Ishikawa (cell line): Measurements from ENCODE around the gene TBCA.

Source experiments
- CEBPB ChIP-seq: IDR thresholded peaks from 2 replicates; pipeline ENCODE4 v1.6.1; 2012
- CREB1 ChIP-seq: IDR thresholded peaks from 2 replicates; pipeline ENCODE4 v1.6.1; 2012; ENCODE audit warnings: low read depth
- EP300 ChIP-seq: IDR thresholded peaks from 2 replicates; pipeline ENCODE4 v1.6.1; 2012; ENCODE audit warnings: borderline replicate concordance
- NFIC ChIP-seq: IDR thresholded peaks from 2 replicates; pipeline ENCODE4 v1.6.1; 2012
- TAF1 ChIP-seq: IDR thresholded peaks from 2 replicates; pipeline ENCODE4 v1.6.1; 2012; ENCODE audit warnings: low read depth, mild to moderate bottlenecking
- TCF12 ChIP-seq: IDR thresholded peaks from 2 replicates; pipeline ENCODE4 v1.6.1; 2012; ENCODE audit warnings: low read depth
- YY1 ChIP-seq: IDR thresholded peaks from 2 replicates; pipeline ENCODE4 v1.6.1; 2012; ENCODE audit warnings: low read depth
- ZBTB7A ChIP-seq: IDR thresholded peaks from 2 replicates; pipeline ENCODE4 v1.6.1; 2012; ENCODE audit warnings: low read depth
- TF ChIP-seq, protein P1 (sequence below): IDR thresholded peaks from 2 replicates; pipeline ENCODE4 v1.6.1; 2012
- TF ChIP-seq, protein P2 (sequence below): IDR thresholded peaks from 2 replicates; pipeline ENCODE4 v1.6.1; 2012
- TF ChIP-seq, protein P3 (sequence below): IDR thresholded peaks from 2 replicates; pipeline ENCODE4 v1.6.1; 2012; ENCODE audit warnings: low read depth, mild to moderate bottlenecking

GRCh38 chr5:77707791-77708190 lies 68.3 kb downstream of the TBCA start:
- no peak for TF ChIP-seq TCF12
- TF ChIP-seq, protein P1, sequence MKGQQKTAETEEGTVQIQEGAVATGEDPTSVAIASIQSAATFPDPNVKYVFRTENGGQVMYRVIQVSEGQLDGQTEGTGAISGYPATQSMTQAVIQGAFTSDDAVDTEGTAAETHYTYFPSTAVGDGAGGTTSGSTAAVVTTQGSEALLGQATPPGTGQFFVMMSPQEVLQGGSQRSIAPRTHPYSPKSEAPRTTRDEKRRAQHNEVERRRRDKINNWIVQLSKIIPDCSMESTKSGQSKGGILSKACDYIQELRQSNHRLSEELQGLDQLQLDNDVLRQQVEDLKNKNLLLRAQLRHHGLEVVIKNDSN = no peak
- no peak for TF ChIP-seq EP300
- TF ChIP-seq CEBPB = no peak
- TF ChIP-seq, protein P2, sequence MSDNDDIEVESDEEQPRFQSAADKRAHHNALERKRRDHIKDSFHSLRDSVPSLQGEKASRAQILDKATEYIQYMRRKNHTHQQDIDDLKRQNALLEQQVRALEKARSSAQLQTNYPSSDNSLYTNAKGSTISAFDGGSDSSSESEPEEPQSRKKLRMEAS = no peak
- TF ChIP-seq NFIC = no peak
- no peak for TF ChIP-seq ZBTB7A
- no peak for TF ChIP-seq TAF1
- TF ChIP-seq, protein P3, sequence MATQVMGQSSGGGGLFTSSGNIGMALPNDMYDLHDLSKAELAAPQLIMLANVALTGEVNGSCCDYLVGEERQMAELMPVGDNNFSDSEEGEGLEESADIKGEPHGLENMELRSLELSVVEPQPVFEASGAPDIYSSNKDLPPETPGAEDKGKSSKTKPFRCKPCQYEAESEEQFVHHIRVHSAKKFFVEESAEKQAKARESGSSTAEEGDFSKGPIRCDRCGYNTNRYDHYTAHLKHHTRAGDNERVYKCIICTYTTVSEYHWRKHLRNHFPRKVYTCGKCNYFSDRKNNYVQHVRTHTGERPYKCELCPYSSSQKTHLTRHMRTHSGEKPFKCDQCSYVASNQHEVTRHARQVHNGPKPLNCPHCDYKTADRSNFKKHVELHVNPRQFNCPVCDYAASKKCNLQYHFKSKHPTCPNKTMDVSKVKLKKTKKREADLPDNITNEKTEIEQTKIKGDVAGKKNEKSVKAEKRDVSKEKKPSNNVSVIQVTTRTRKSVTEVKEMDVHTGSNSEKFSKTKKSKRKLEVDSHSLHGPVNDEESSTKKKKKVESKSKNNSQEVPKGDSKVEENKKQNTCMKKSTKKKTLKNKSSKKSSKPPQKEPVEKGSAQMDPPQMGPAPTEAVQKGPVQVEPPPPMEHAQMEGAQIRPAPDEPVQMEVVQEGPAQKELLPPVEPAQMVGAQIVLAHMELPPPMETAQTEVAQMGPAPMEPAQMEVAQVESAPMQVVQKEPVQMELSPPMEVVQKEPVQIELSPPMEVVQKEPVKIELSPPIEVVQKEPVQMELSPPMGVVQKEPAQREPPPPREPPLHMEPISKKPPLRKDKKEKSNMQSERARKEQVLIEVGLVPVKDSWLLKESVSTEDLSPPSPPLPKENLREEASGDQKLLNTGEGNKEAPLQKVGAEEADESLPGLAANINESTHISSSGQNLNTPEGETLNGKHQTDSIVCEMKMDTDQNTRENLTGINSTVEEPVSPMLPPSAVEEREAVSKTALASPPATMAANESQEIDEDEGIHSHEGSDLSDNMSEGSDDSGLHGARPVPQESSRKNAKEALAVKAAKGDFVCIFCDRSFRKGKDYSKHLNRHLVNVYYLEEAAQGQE = no peak
- TF ChIP-seq YY1 = no peak
- TF ChIP-seq CREB1 = no peak
